Measurements from ENCODE around the gene GLDN.

Gene GLDN

DNA sequence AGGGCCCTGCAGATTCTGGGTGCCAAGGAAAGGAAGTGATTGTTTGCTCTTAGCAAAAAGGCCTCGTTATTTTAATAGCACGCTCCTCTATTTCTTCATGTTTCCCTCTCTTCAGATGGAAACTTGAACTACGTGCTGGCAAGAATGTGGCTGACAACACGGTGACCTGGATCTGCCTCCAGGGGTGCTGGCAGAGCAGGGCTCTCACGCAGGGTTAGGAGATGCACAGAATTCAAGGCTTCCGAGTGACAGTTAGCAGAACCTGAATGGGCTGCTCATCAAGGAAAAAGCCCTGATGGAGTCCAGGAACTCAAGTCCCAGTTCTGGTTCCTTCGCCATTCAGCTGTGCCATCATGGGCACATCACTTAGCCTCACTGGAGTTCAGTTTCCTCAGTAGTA lies 25.7 kb upstream of the GLDN start:
- no peaks in the 10 kb centered on the region for H3K27me3 ChIP-seq (ENCODE audit: control insufficient read depth, insufficient read depth, low read length)
- TF ChIP-seq, protein P1, sequence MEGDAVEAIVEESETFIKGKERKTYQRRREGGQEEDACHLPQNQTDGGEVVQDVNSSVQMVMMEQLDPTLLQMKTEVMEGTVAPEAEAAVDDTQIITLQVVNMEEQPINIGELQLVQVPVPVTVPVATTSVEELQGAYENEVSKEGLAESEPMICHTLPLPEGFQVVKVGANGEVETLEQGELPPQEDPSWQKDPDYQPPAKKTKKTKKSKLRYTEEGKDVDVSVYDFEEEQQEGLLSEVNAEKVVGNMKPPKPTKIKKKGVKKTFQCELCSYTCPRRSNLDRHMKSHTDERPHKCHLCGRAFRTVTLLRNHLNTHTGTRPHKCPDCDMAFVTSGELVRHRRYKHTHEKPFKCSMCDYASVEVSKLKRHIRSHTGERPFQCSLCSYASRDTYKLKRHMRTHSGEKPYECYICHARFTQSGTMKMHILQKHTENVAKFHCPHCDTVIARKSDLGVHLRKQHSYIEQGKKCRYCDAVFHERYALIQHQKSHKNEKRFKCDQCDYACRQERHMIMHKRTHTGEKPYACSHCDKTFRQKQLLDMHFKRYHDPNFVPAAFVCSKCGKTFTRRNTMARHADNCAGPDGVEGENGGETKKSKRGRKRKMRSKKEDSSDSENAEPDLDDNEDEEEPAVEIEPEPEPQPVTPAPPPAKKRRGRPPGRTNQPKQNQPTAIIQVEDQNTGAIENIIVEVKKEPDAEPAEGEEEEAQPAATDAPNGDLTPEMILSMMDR (IDR thresholded peaks at IDR 0.05) = no peak
- no peaks in the 10 kb centered on the region for H3K4me1 ChIP-seq
- no peak overlapping the region for H2AFZ ChIP-seq
- no peaks in the 10 kb centered on the region for H3K9me3 ChIP-seq (ENCODE audit: control insufficient read depth, low read length)
- no peaks in the 10 kb centered on the region for H3K79me2 ChIP-seq
- H3K4me3 ChIP-seq (ENCODE audit: low read depth, low read length) = no peak overlapping the region
- no peaks in the 10 kb centered on the region for H3K36me3 ChIP-seq (ENCODE audit: control insufficient read depth, insufficient read depth, low read length)
- H3K9ac ChIP-seq = no peak overlapping the region
- no peak overlapping the region for H3K27ac ChIP-seq
- H3K4me2 ChIP-seq (ENCODE audit: low read length) = no peak overlapping the region

GRCh38 chr15:51316636-51317035 lies 24.8 kb upstream of the GLDN start:
- no peaks in the 10 kb centered on the region for H3K27me3 ChIP-seq (ENCODE audit: control insufficient read depth, insufficient read depth, low read length)
- H3K4me1 ChIP-seq = no peaks in the 10 kb centered on the region
- no peak overlapping the region for H3K9ac ChIP-seq
- H3K4me2 ChIP-seq (ENCODE audit: low read length) = no peak overlapping the region
- no peaks in the 10 kb centered on the region for H3K36me3 ChIP-seq (ENCODE audit: control insufficient read depth, insufficient read depth, low read length)
- no peak overlapping the region for H2AFZ ChIP-seq
- H3K4me3 ChIP-seq (ENCODE audit: low read depth, low read length) = no peak overlapping the region
- H3K79me2 ChIP-seq = no peaks in the 10 kb centered on the region
- TF ChIP-seq, protein P1 (IDR thresholded peaks at IDR 0.05) = no peak
- no peaks in the 10 kb centered on the region for H3K9me3 ChIP-seq (ENCODE audit: control insufficient read depth, low read length)
- H3K27ac ChIP-seq = no peak overlapping the region

- no peaks in the 10 kb centered on the region for H3K27me3 ChIP-seq (ENCODE audit: control insufficient read depth, insufficient read depth, low read length)
- no peak overlapping the region for H3K27ac ChIP-seq
- H3K79me2 ChIP-seq = no peaks in the 10 kb centered on the region
- H3K9me3 ChIP-seq (ENCODE audit: control insufficient read depth, low read length) = no peaks in the 10 kb centered on the region
- H3K9ac ChIP-seq = no peak overlapping the region
- no peaks in the 10 kb centered on the region for H3K4me1 ChIP-seq
- H2AFZ ChIP-seq = no peak overlapping the region
- TF ChIP-seq, protein P1 (IDR thresholded peaks at IDR 0.05) = no peak
- no peak overlapping the region for H3K4me3 ChIP-seq (ENCODE audit: low read depth, low read length)
- no peak overlapping the region for H3K4me2 ChIP-seq (ENCODE audit: low read length)
- H3K36me3 ChIP-seq (ENCODE audit: control insufficient read depth, insufficient read depth, low read length) = no peaks in the 10 kb centered on the region
Measured at GRCh38 chr15:51318382-51319150, 22.9 kb upstream of the GLDN start.

GRCh38 chr15:51319539-51319938 lies 21.9 kb upstream of the GLDN start:
- Histone ChIP-seq H3K9me3 (ENCODE audit: control insufficient read depth, low read length) (no peaks in the 10 kb centered on the region), H3K27me3 (ENCODE audit: control insufficient read depth, insufficient read depth, low read length) (no peaks in the 10 kb centered on the region), H3K36me3 (ENCODE audit: control insufficient read depth, insufficient read depth, low read length) (no peaks in the 10 kb centered on the region), H3K79me2 (no peaks in the 10 kb centered on the region), H3K9ac (no peak overlapping the region), H3K27ac (no peak overlapping the region), H3K4me3 (ENCODE audit: low read depth, low read length) (no peak overlapping the region), H2AFZ (no peak overlapping the region), H3K4me1 (no peaks in the 10 kb centered on the region), H3K4me2 (ENCODE audit: low read length) (no peak overlapping the region)
- TF ChIP-seq, protein P1 (IDR thresholded peaks at IDR 0.05) = no peak

DNA sequence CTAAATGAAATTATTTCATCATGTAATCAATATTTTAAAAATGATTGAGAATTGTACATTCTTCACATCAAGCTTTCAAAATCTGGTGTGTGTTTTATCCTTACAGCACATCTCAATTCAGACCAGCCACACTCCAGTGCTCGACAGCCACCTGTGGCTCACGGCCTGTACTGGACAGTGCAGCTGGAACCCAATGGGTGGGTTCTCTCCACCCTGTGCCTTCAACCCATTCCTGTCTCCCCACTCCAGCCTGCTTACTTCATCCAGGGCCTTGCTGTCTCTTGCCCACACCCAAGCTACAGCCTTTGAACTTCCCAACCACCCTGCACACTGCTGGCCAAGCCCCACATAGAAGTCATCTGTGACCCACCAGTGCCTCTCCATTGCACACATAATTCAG lies 20.6 kb upstream of the GLDN start:
- no peaks in the 10 kb centered on the region for H3K36me3 ChIP-seq (ENCODE audit: control insufficient read depth, insufficient read depth, low read length)
- H3K27ac ChIP-seq = no peak overlapping the region
- no peaks in the 10 kb centered on the region for H3K79me2 ChIP-seq
- no peak overlapping the region for H2AFZ ChIP-seq
- H3K9ac ChIP-seq = no peak overlapping the region
- no peaks in the 10 kb centered on the region for H3K27me3 ChIP-seq (ENCODE audit: control insufficient read depth, insufficient read depth, low read length)
- H3K9me3 ChIP-seq (ENCODE audit: control insufficient read depth, low read length) = no peaks in the 10 kb centered on the region
- no peaks in the 10 kb centered on the region for H3K4me1 ChIP-seq
- TF ChIP-seq, protein P1 (IDR thresholded peaks at IDR 0.05) = no peak
- no peak overlapping the region for H3K4me2 ChIP-seq (ENCODE audit: low read length)
- H3K4me3 ChIP-seq (ENCODE audit: low read depth, low read length) = no peak overlapping the region

All from parathyroid adenoma (tissue), 2 donors.